Measurements from ENCODE around the gene YJEFN3. TPM values are rescaled to one million over a fixed set of nuclear protein-coding genes. Genes with fewer than 3 reads are reported as not detected.

The YJEFN3 gene
- total RNA-seq, 2 donors from 2014 or later, result 0.85 to 1.5 TPM

DNA sequence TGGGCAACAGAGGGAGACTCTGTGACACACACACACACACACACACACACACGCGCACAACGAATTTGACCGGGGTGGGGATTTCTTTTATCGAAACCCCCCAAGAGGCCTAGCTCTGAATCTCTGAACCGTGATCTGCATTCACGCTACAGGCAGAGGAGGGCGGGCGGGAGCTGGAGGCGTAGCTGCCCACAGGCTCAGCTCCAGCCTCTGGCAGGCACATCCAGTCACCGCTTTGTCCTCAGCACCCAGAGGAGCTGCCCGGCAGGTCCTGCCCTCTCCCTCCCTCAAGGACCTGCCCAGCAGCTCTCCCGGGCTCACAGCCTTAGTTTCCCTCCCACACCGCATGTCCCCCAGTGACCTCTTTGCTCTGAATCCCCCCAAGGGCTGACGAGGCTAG lies 29.3 kb downstream of the YJEFN3 start:
- no peak overlapping the region for H3K27ac ChIP-seq
- no peaks in the 10 kb centered on the region for H3K27me3 ChIP-seq
- TF ChIP-seq, protein P1, sequence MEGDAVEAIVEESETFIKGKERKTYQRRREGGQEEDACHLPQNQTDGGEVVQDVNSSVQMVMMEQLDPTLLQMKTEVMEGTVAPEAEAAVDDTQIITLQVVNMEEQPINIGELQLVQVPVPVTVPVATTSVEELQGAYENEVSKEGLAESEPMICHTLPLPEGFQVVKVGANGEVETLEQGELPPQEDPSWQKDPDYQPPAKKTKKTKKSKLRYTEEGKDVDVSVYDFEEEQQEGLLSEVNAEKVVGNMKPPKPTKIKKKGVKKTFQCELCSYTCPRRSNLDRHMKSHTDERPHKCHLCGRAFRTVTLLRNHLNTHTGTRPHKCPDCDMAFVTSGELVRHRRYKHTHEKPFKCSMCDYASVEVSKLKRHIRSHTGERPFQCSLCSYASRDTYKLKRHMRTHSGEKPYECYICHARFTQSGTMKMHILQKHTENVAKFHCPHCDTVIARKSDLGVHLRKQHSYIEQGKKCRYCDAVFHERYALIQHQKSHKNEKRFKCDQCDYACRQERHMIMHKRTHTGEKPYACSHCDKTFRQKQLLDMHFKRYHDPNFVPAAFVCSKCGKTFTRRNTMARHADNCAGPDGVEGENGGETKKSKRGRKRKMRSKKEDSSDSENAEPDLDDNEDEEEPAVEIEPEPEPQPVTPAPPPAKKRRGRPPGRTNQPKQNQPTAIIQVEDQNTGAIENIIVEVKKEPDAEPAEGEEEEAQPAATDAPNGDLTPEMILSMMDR (IDR thresholded peaks at IDR 0.05), result no peak
- no peaks in the 10 kb centered on the region for H3K36me3 ChIP-seq
- H3K4me1 ChIP-seq, result no peaks in the 10 kb centered on the region
- DNase-seq (ENCODE audit: low spot score), result no peak
- no peak overlapping the region for H3K4me3 ChIP-seq
- H3K9me3 ChIP-seq, result no peaks in the 10 kb centered on the region

DNA sequence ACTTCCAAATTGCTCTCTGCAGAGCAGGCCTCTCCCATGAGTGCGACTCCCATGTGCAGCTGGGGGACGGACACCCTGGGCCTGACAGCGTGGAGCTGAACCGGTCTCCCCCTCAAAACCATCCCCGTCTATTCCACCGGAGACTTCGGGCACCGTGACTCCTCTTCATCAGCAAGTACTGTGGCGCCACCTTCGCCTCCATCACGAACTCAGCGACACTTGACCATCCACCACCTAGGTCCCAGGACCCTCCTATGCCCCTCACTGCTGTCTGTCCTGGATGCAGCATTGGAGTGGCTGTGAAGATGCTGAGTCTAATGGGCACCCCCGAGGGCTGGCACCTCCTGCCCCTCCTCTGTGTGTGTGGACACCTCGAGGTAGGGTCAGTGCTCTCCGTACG lies 29.9 kb downstream of the YJEFN3 start:
- TF ChIP-seq, protein P1 (IDR thresholded peaks at IDR 0.05), result no peak

DNA sequence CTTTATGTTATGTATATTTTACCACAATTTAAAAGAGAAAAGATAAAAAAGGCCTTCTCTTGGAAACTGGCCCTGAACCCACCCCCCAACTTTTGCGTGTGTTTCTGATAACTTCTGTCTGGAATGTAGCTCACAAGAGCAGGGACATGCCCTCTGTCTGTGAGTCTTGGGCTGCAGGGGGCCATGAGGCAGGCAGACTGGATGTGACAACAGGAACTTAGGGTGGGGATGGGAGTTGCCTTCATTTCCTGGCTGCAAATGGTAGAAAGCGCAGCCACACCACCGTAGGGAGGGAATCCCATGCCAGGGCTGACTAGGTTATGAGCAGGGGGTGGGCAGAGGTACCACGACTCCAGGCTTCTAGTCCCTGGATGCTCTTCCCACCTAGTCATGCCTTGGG lies 31.2 kb downstream of the YJEFN3 start:
- TF ChIP-seq, protein P1 (IDR thresholded peaks at IDR 0.05), result no peak
- Histone ChIP-seq H3K9me3 (no peaks in the 10 kb centered on the region), H3K4me3 (no peak overlapping the region), H3K27ac (no peak overlapping the region), H3K36me3 (no peaks in the 10 kb centered on the region), H3K4me1 (no peaks in the 10 kb centered on the region), H3K27me3 (no peaks in the 10 kb centered on the region)
- no peak for DNase-seq (ENCODE audit: low spot score)

More for the DNA sequence above, 29.9 kb downstream of the YJEFN3 start:
- Histone ChIP-seq H3K4me3 (no peak overlapping the region), H3K27ac (no peak overlapping the region), H3K36me3 (no peaks in the 10 kb centered on the region), H3K9me3 (no peaks in the 10 kb centered on the region), H3K27me3 (no peaks in the 10 kb centered on the region), H3K4me1 (no peaks in the 10 kb centered on the region)
- no peak for DNase-seq (ENCODE audit: low spot score)

DNA sequence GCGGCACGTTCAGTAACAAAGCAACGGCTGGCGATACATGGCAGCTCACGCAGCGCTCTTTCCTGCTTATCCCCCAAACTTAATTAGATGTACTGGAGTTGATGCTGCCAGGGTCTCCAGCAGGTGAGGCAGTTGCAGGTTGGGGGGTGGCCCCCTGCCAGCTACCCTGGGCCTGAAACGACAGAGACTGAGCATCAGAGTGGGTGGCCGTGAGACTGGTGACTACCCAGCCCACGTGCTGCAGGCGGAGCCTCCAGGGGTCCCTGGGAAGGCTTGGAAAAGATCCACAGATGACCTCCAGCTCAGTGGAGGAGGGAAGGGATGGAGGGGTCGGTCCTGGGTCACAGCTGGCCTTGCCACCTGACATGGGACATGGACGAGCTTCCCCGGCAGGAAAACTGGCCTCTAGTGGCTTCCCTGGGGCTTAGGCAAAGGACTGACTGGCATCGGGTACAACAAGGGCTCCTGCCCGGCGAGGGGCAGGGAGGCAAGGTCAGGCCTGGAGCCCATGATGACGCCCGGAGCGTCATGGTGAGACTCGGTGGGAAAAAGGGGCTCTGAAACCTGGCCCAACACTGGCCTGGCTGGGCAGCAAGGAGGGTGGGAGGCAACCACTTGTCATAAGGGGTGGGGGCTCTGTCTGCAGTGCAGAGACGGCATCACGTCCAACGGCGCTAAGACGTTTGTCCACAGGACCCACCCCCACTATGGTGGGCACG lies 33.4 kb downstream of the YJEFN3 start:
- H3K9me3 ChIP-seq, result no peaks in the 10 kb centered on the region
- H3K4me3 ChIP-seq, result no peak overlapping the region
- no peaks in the 10 kb centered on the region for H3K4me1 ChIP-seq
- H3K36me3 ChIP-seq, result no peaks in the 10 kb centered on the region
- DNase-seq (ENCODE audit: low spot score), result no peak
- H3K27ac ChIP-seq, result no peak overlapping the region
- TF ChIP-seq, protein P1 (IDR thresholded peaks at IDR 0.05), result no peak
- no peaks in the 10 kb centered on the region for H3K27me3 ChIP-seq

DNA sequence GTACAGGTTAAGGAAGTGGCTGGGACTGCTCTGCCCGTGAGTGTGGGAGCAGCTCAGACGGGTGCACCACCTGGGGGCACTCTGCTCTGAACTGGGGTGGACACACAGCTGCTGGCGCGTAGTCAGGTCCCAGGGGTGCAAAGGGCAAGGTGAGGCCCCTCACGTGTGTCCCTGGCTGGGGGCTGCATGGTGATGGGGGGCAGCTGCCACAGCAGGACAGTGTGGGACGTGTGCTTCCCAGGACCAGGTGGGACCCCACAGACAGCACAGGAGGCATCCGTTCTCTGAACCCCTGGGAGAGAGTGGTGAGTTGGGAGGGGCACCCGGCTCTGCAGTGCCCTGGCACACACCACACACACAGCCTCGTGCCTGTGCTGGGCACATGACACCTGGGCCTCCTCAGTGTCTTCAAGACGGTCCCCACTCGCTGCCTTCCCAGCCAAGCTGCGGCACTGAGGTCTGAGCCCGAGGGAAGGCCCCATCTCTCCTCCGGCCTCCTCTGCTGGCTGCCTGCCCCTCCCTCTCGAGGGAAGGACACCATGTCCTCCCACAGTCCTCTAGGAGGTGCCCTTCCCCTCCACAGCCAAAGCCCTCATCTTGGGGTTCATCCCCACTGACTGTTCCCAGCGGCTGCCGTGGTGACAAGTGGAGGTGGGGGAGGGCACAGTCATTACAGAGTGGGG lies 34.1 kb downstream of the YJEFN3 start:
- Histone ChIP-seq H3K27me3 (no peaks in the 10 kb centered on the region), H3K36me3 (no peaks in the 10 kb centered on the region), H3K27ac (no peak overlapping the region), H3K4me3 (no peak overlapping the region), H3K4me1 (no peaks in the 10 kb centered on the region), H3K9me3 (no peaks in the 10 kb centered on the region)
- DNase-seq (ENCODE audit: low spot score), result no peak
- TF ChIP-seq, protein P1 (IDR thresholded peaks at IDR 0.05), result no peak
